ENCODE measurements around the gene HOXB6.

HOXB6 gene

GRCh38 chr17:48593840-48594537 lies 10.8 kb downstream of the HOXB6 start:
- DNase-seq: peak; percentile 74

- DNase-seq: no peak
These were observed 11.5 kb downstream of the HOXB6 start, which contains the start of gene HOXB5 for GRCh38 chr17:48593126-48593829. HOXB5 (minus strand) TSS chr17:48593779; CDS start chr17:48593682, 97 bp downstream.

GRCh38 chr17:48592577-48592976 lies 12.2 kb downstream of the HOXB6 start:
- DNase-seq: no peak

- no peak for DNase-seq
These were observed 12.7 kb downstream of the HOXB6 start for GRCh38 chr17:48592057-48592514.

- DNase-seq: no peak
These were observed 13.3 kb downstream of the HOXB6 start for GRCh38 chr17:48591255-48592056.

- DNase-seq: no peak
These were observed 14.1 kb downstream of the HOXB6 start for GRCh38 chr17:48590607-48591161.

- no peak for DNase-seq
These were observed 14.8 kb downstream of the HOXB6 start, which contains the start of gene HOXB3 for GRCh38 chr17:48589831-48590606. HOXB3 (minus strand) TSS chr17:48590241; CDS start chr17:48552474, 37,767 bp downstream.

GRCh38 chr17:48589060-48589830 lies 15.5 kb downstream of the HOXB6 start:
- DNase-seq: no peak

- no peak for DNase-seq
These were observed 16.3 kb downstream of the HOXB6 start for GRCh38 chr17:48588528-48588927.

GRCh38 chr17:48588074-48588415 lies 16.7 kb downstream of the HOXB6 start:
- no peak for DNase-seq

- DNase-seq: no peak
These were observed 17.3 kb downstream of the HOXB6 start for GRCh38 chr17:48587276-48588073.

- no peak for DNase-seq
These were observed 18.2 kb downstream of the HOXB6 start for GRCh38 chr17:48586355-48587258.

- DNase-seq: no peak
These were observed 20.5 kb downstream of the HOXB6 start for GRCh38 chr17:48584223-48584741.

- DNase-seq: no peak
These were observed 21.0 kb downstream of the HOXB6 start for GRCh38 chr17:48583708-48584222.

GRCh38 chr17:48582750-48583069 lies 22.1 kb downstream of the HOXB6 start:
- DNase-seq: no peak

- DNase-seq: no peak
These were observed 24.8 kb downstream of the HOXB6 start for GRCh38 chr17:48579760-48580554.

GRCh38 chr17:48579471-48579759 lies 25.4 kb downstream of the HOXB6 start:
- no peak for DNase-seq
